Embryonic facial prominence (tissue), 1 donor: ENCODE data around the gene CAMK2G.

Source experiments
- DNase-seq: peaks from one replicate; pipeline ENCODE4 v3.0.0-alpha.2; 2016; ENCODE audit errors: extremely low spot score

CAMK2G gene

GRCh38 chr10:73879296-73880173 is 5.2 kb upstream of the CAMK2G start:
- peak; percentile 55 for DNase-seq

- DNase-seq = no peak
Observed at GRCh38 chr10:73878365-73878764, 4.0 kb upstream of the CAMK2G start.

GRCh38 chr10:73877533-73878160 is 3.3 kb upstream of the CAMK2G start:
- no peak for DNase-seq

- no peak for DNase-seq
Observed at GRCh38 chr10:73876971-73877370, 2.6 kb upstream of the CAMK2G start.

GRCh38 chr10:73876566-73876965 is 2.2 kb upstream of the CAMK2G start:
- DNase-seq = no peak

- DNase-seq = no peak
Observed at GRCh38 chr10:73876157-73876556, 1.8 kb upstream of the CAMK2G start.

GRCh38 chr10:73875139-73875475 is 752 bp upstream of the CAMK2G start:
- no peak for DNase-seq

- DNase-seq = no peak
Observed at GRCh38 chr10:73873838-73874215, 528 bp downstream of the CAMK2G start.

GRCh38 chr10:73873142-73873837 is 1.1 kb downstream of the CAMK2G start:
- DNase-seq = no peak

GRCh38 chr10:73872190-73872710 is 2.1 kb downstream of the CAMK2G start:
- DNase-seq = no peak

GRCh38 chr10:73871295-73872189 is 2.8 kb downstream of the CAMK2G start:
- DNase-seq = no peak

GRCh38 chr10:73868655-73869195 is 5.6 kb downstream of the CAMK2G start:
- DNase-seq = no peak

GRCh38 chr10:73867871-73868631 is 6.3 kb downstream of the CAMK2G start:
- no peak for DNase-seq

- no peak for DNase-seq
Observed at GRCh38 chr10:73867126-73867807, 7.1 kb downstream of the CAMK2G start.

GRCh38 chr10:73866621-73867020 is 7.7 kb downstream of the CAMK2G start:
- DNase-seq = no peak

GRCh38 chr10:73865459-73866442 is 8.6 kb downstream of the CAMK2G start:
- DNase-seq = no peak

GRCh38 chr10:73865107-73865458 is 9.3 kb downstream of the CAMK2G start:
- DNase-seq = no peak

GRCh38 chr10:73864229-73864628 is 10.1 kb downstream of the CAMK2G start:
- no peak for DNase-seq
